ENCODE results near the gene ZNF579. TPM values are rescaled to one million over a fixed set of nuclear protein-coding genes. Genes with fewer than 3 reads are reported as not detected.
A peak's percentile ranks its signal among the peaks of the same experiment; 100 is the strongest.

ZNF579 gene
- total and polyA plus RNA-seq, 10 of the 15 experiments (the other 5 are each of a cell fraction or from before 2014, with no cell fraction given): 0.11 to 11.7 (median 1.5) TPM

DNA sequence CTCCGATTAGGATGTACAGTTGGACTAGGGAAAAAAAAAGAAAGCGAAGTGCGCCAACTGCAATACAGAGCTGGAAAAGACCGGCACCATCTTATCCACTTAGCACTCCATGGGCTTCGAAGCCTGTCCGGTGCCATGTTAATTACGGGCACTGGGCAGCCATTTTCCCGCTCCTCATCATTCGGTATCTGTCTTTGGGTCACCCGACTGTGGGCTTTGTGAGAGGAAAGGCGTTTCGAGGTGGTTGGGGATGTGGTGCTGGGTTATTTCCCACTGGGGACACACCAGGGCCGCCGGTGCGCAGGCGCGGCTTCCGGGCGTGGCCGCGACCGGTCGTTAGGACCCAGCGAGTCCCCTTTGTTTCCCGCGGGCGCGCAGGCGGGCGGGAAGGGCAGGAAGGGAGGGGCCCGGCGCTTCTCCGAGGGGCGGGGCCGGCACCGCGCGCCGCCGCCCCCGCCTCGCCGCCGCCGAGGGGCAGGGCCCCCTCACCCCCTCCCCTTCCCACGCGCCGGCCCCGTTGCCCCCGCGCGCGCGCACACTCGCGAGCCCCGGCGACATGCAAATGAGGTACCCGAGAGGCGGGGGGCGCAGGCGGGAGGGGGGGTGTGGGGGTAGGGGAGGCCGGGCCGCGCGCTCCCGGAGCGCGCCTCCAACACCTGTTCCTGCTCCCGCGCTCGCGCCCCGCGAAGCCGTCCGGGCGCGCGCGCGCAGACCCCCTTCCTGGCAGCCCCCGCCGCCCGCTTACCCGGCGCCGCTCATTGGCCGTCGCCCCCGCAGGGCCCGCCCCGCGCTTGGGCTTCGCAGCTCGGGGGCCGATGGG, 19.4 kb upstream of the ZNF579 start, which contains the start of gene ZNF524 (continued):
- TF ChIP-seq NR2F1 (conservative IDR thresholded peaks at IDR 0.05) (0 out of 2 replicates have a peak, but pooled peaks have one; percentile 42), RB1 (IDR thresholded peaks at IDR 0.05; ENCODE audit: borderline replicate concordance) (peak; percentile 99), PAX8 (IDR thresholded peaks at IDR 0.05) (no peak), IKZF1 (conservative IDR thresholded peaks at IDR 0.05) (peak; percentile 77), MYC (IDR thresholded peaks at IDR 0.05; ENCODE audit: insufficient read depth, insufficient read length, insufficient replicate concordance, low read length, severe bottlenecking) (peak; percentile 49), SUZ12 (IDR thresholded peaks at IDR 0.05; ENCODE audit: unreplicated experiment) (no peak), ZNF207 (IDR thresholded peaks at IDR 0.05; ENCODE audit: borderline replicate concordance) (peak; percentile 90), NR2C1 (IDR thresholded peaks at IDR 0.05) (peak; percentile 84), ZBED1 (IDR thresholded peaks at IDR 0.05; ENCODE audit: borderline replicate concordance) (0 out of 2 replicates have a peak, but pooled peaks have one; percentile 47), ZNF24 (IDR thresholded peaks at IDR 0.05) (no peak), ZZZ3 (IDR thresholded peaks at IDR 0.05; ENCODE audit: control insufficient read depth, insufficient read length, low read depth) (no peak), CREB1 (IDR thresholded peaks at IDR 0.05; ENCODE audit: low read depth) (peak; percentile 45; the same call in 1 of the 2 replicates), CREM (IDR thresholded peaks at IDR 0.05; ENCODE audit: low read depth) (peak; percentile 31; the same call in 1 of the 2 replicates), YY1 (IDR thresholded peaks at IDR 0.05; ENCODE audit: low read depth, low read length) (peak; percentile 93), NRF1 (conservative IDR thresholded peaks at IDR 0.05; ENCODE audit: low read depth, low read length) (peak; percentile 31; the same call in 1 of the 2 replicates), HCFC1 (IDR thresholded peaks at IDR 0.05; ENCODE audit: low read length) (peak; percentile 66), ASH2L (IDR thresholded peaks at IDR 0.05; ENCODE audit: borderline replicate concordance, low read depth) (0 out of 2 replicates have a peak, but pooled peaks have one; percentile 70), RCOR1 (conservative IDR thresholded peaks at IDR 0.05; ENCODE audit: low read depth, low read length) (0 out of 2 replicates have a peak, but pooled peaks have one; percentile 50), SRF (IDR thresholded peaks at IDR 0.05; ENCODE audit: low read depth in 2 of 2, low read length in 2 of 2) (no peak; a peak in 1 of 4 replicates), KAT2A (conservative IDR thresholded peaks at IDR 0.05; ENCODE audit: control insufficient read depth, low read depth, low read length) (no peak), MXI1 (IDR thresholded peaks at IDR 0.05; ENCODE audit: low read depth, low read length) (no peak; the same call in 1 of the 2 replicates), TCF3 (IDR thresholded peaks at IDR 0.05; ENCODE audit: borderline replicate concordance, insufficient read depth, low read depth, low read length) (0 out of 2 replicates have a peak, but pooled peaks have one; percentile 24)
- TF ChIP-seq, protein P1, sequence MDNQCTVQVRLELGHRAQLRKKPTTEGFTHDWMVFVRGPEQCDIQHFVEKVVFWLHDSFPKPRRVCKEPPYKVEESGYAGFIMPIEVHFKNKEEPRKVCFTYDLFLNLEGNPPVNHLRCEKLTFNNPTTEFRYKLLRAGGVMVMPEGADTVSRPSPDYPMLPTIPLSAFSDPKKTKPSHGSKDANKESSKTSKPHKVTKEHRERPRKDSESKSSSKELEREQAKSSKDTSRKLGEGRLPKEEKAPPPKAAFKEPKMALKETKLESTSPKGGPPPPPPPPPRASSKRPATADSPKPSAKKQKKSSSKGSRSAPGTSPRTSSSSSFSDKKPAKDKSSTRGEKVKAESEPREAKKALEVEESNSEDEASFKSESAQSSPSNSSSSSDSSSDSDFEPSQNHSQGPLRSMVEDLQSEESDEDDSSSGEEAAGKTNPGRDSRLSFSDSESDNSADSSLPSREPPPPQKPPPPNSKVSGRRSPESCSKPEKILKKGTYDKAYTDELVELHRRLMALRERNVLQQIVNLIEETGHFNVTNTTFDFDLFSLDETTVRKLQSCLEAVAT (IDR thresholded peaks at IDR 0.05): peak; percentile 77; the same call in 1 of the 2 replicates
- TF ChIP-seq, protein P2, sequence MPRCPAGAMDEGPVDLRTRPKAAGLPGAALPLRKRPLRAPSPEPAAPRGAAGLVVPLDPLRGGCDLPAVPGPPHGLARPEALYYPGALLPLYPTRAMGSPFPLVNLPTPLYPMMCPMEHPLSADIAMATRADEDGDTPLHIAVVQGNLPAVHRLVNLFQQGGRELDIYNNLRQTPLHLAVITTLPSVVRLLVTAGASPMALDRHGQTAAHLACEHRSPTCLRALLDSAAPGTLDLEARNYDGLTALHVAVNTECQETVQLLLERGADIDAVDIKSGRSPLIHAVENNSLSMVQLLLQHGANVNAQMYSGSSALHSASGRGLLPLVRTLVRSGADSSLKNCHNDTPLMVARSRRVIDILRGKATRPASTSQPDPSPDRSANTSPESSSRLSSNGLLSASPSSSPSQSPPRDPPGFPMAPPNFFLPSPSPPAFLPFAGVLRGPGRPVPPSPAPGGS (IDR thresholded peaks at IDR 0.05; ENCODE audit: borderline replicate concordance, insufficient read depth, low read depth, low read length, poor library complexity, severe bottlenecking): no peak
- TF ChIP-seq, protein P3, sequence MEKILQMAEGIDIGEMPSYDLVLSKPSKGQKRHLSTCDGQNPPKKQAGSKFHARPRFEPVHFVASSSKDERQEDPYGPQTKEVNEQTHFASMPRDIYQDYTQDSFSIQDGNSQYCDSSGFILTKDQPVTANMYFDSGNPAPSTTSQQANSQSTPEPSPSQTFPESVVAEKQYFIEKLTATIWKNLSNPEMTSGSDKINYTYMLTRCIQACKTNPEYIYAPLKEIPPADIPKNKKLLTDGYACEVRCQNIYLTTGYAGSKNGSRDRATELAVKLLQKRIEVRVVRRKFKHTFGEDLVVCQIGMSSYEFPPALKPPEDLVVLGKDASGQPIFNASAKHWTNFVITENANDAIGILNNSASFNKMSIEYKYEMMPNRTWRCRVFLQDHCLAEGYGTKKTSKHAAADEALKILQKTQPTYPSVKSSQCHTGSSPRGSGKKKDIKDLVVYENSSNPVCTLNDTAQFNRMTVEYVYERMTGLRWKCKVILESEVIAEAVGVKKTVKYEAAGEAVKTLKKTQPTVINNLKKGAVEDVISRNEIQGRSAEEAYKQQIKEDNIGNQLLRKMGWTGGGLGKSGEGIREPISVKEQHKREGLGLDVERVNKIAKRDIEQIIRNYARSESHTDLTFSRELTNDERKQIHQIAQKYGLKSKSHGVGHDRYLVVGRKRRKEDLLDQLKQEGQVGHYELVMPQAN (conservative IDR thresholded peaks at IDR 0.05): peak; percentile 65; the same call in 1 of the 2 replicates
